Mesenchymal stem cell (in vitro differentiated cells and primary cell): ENCODE data around the gene CRACR2A.

Experiments
- DNase-seq: peaks from one replicate; pipeline ENCODE4 v3.0.0-alpha.2; 2013
- H2AFZ ChIP-seq: one replicate; pipeline ENCODE4 v1.6.1; 2013; ENCODE audit warnings: low read depth, mild to moderate bottlenecking, control low read depth, inconsistent platforms, low read length, moderate library complexity
- H2AK5ac ChIP-seq: 2 replicates; pipeline ENCODE4 v1.6.1; 2013; ENCODE audit warnings: low read length, moderate library complexity, mild to moderate bottlenecking, inconsistent platforms; ENCODE audit not compliant: severe bottlenecking
- H2BK120ac ChIP-seq: one replicate; pipeline ENCODE4 v1.6.1; 2013; ENCODE audit warnings: low read depth, mild to moderate bottlenecking, inconsistent platforms, low read length, moderate library complexity
- H2BK12ac ChIP-seq, 2 experiments: one replicate each; pipeline ENCODE4 v1.6.1; 2013; ENCODE audit warnings: inconsistent platforms in 2 of 2, low read length in 2 of 2, mild to moderate bottlenecking in 2 of 2, moderate library complexity in 2 of 2, control low read depth in 1 of 2
- H2BK15ac ChIP-seq: one replicate; pipeline ENCODE4 v1.6.1; 2013; ENCODE audit warnings: mild to moderate bottlenecking, low read depth, inconsistent platforms; ENCODE audit not compliant: poor library complexity, severe bottlenecking
- H2BK5ac ChIP-seq: 2 replicates; pipeline ENCODE4 v1.6.1; 2013; ENCODE audit warnings: low read depth, mild to moderate bottlenecking, low read length, control low read depth, inconsistent platforms; ENCODE audit not compliant: poor library complexity, severe bottlenecking
- H3K14ac ChIP-seq, 2 experiments: one replicate each; pipeline ENCODE4 v1.6.1; 2013; ENCODE audit warnings: inconsistent platforms in 2 of 2, low read length in 2 of 2, control low read depth in 1 of 2, mild to moderate bottlenecking in 1 of 2, moderate library complexity in 1 of 2
- H3K18ac ChIP-seq, 2 experiments: one replicate each; pipeline ENCODE4 v1.6.1; 2013; ENCODE audit warnings: inconsistent platforms in 2 of 2, low read length in 2 of 2, control low read depth in 1 of 2, low read depth in 1 of 2, mild to moderate bottlenecking in 1 of 2
- H3K23ac ChIP-seq, 2 experiments: one replicate each; pipeline ENCODE4 v1.6.1; 2013; ENCODE audit warnings: inconsistent platforms in 2 of 2, low read length in 2 of 2, mild to moderate bottlenecking in 2 of 2, moderate library complexity in 2 of 2, control low read depth in 1 of 2
- H3K27ac ChIP-seq: 2 replicates; pipeline ENCODE4 v1.5.1; 2013; ENCODE audit warnings: mild to moderate bottlenecking, moderate library complexity, low read length, control low read depth, inconsistent platforms; ENCODE audit not compliant: poor library complexity, severe bottlenecking
- H3K27me3 ChIP-seq, 2 experiments: 2 replicates each; pipeline versions ENCODE4 v1.6.1 to v1.7.0; 2013; ENCODE audit warnings: low read length in 2 of 2, mild to moderate bottlenecking in 2 of 2, moderate library complexity in 2 of 2, control low read depth in 1 of 2, inconsistent platforms in 1 of 2; ENCODE audit not compliant: control insufficient read depth in 1 of 2, insufficient read depth in 1 of 2
- H3K36me3 ChIP-seq, 2 experiments: 2 replicates each; pipeline versions ENCODE4 v1.6.1 to v1.7.0; 2013; ENCODE audit warnings: low read length in 2 of 2, control low read depth in 1 of 2, inconsistent platforms in 1 of 2, low read depth in 1 of 2, mild to moderate bottlenecking in 1 of 2; ENCODE audit not compliant: insufficient read depth in 2 of 2, control insufficient read depth in 1 of 2
- H3K4ac ChIP-seq, 2 experiments: one replicate each; pipeline ENCODE4 v1.6.1; 2013; ENCODE audit warnings: inconsistent platforms in 2 of 2, low read length in 2 of 2, mild to moderate bottlenecking in 2 of 2, moderate library complexity in 2 of 2, control low read depth in 1 of 2, low read depth in 1 of 2
- H3K4me1 ChIP-seq: 2 replicates; pipeline ENCODE4 v1.6.1; 2013; ENCODE audit warnings: low read depth, low read length, control low read depth; ENCODE audit not compliant: control insufficient read depth, insufficient read depth
- H3K4me2 ChIP-seq: 2 replicates; pipeline ENCODE4 v1.6.1; 2013; ENCODE audit warnings: low read length, mild to moderate bottlenecking, inconsistent platforms; ENCODE audit not compliant: poor library complexity, severe bottlenecking
- H3K4me3 ChIP-seq, 2 experiments: 2 replicates each; pipeline versions ENCODE4 v1.5.1 to v1.7.0; 2013; ENCODE audit warnings: low read length in 2 of 2, mild to moderate bottlenecking in 2 of 2, control low read depth in 1 of 2, low read depth in 1 of 2; ENCODE audit not compliant: insufficient read depth in 1 of 2
- H3K79me1 ChIP-seq: replicated peaks from 2 replicates; pipeline ENCODE4 v1.6.1; 2013; ENCODE audit warnings: mild to moderate bottlenecking, control low read depth, low read length, inconsistent platforms; ENCODE audit not compliant: poor library complexity, severe bottlenecking
- H3K9ac ChIP-seq: 2 replicates; pipeline ENCODE4 v1.7.0; 2013; ENCODE audit warnings: mild to moderate bottlenecking, low read length, moderate library complexity
- H3K9me3 ChIP-seq: 2 replicates; pipeline ENCODE4 v1.7.0; 2013; ENCODE audit warnings: mild to moderate bottlenecking, low read length; ENCODE audit not compliant: control insufficient read depth
- H4K8ac ChIP-seq: one replicate; pipeline ENCODE4 v1.6.1; 2013; ENCODE audit warnings: inconsistent platforms, mild to moderate bottlenecking, low read length, moderate library complexity
- H4K91ac ChIP-seq: one replicate; pipeline ENCODE4 v1.6.1; 2013; ENCODE audit warnings: mild to moderate bottlenecking, low read length, inconsistent platforms
- WGBS: methylation state at CpG from one replicate; pipeline ENCODE4 v1.1.7; 2013; ENCODE audit warnings: mixed read lengths; 5-methylcytosine and 5-hydroxymethylcytosine counted together

CRACR2A gene

GRCh38 chr12:3597526-3598210 is 155.2 kb downstream of the CRACR2A start:
- H3K4me3 ChIP-seq = no peak overlapping the region
- no peak overlapping the region for H3K9ac ChIP-seq
- H3K27me3 ChIP-seq = peaks cover 34 to 65% of the 10 kb centered on the region in 2 experiments
- no peaks in the 10 kb centered on the region for H3K36me3 ChIP-seq
- H3K4me2 ChIP-seq = no peak overlapping the region
- H3K4ac ChIP-seq = no peak overlapping the region
- H4K91ac ChIP-seq = no peak overlapping the region
- no peak for DNase-seq
- H3K14ac ChIP-seq = no peak overlapping the region
- H3K4me1 ChIP-seq = no peaks in the 10 kb centered on the region
- no peak overlapping the region for H2BK120ac ChIP-seq
- H2BK15ac ChIP-seq = no peak overlapping the region
- 74% methylated on average over 7 of the region's 7 CpGs for WGBS
- no peaks in the 10 kb centered on the region for H3K9me3 ChIP-seq
- H2BK5ac ChIP-seq = no peak overlapping the region
- no peak overlapping the region for H4K8ac ChIP-seq
- no peak overlapping the region for H2AK5ac ChIP-seq
- no peak overlapping the region for H2AFZ ChIP-seq
- no peak overlapping the region for H3K27ac ChIP-seq
- no peak overlapping the region for H3K23ac ChIP-seq
- H3K18ac ChIP-seq = no peak overlapping the region
- no peaks in the 10 kb centered on the region for H3K79me1 ChIP-seq
- H2BK12ac ChIP-seq = no peak overlapping the region

GRCh38 chr12:3596703-3597415 is 156.1 kb downstream of the CRACR2A start:
- Histone ChIP-seq H2BK120ac (no peak overlapping the region), H4K8ac (no peak overlapping the region), H2AK5ac (no peak overlapping the region), H4K91ac (no peak overlapping the region), H3K9ac (no peak overlapping the region), H3K18ac (no peak overlapping the region), H3K4me2 (no peak overlapping the region), H3K27me3 (peaks cover 28 to 60% of the 10 kb centered on the region in 2 experiments), H3K9me3 (no peaks in the 10 kb centered on the region), H3K14ac (no peak overlapping the region), H2BK5ac (no peak overlapping the region), H3K27ac (no peak overlapping the region), H3K4me1 (no peaks in the 10 kb centered on the region), H2BK12ac (no peak overlapping the region), H3K23ac (no peak overlapping the region), H3K4me3 (no peak overlapping the region), H3K4ac (no peak overlapping the region), H3K79me1 (no peaks in the 10 kb centered on the region), H3K36me3 (no peaks in the 10 kb centered on the region), H2AFZ (no peak overlapping the region), H2BK15ac (no peak overlapping the region)
- WGBS = 78% methylated on average over 8 of the region's 8 CpGs
- no peak for DNase-seq

- H3K23ac ChIP-seq = no peak overlapping the region
- no peaks in the 10 kb centered on the region for H3K9me3 ChIP-seq
- H2BK5ac ChIP-seq = no peak overlapping the region
- no peak for DNase-seq
- no peak overlapping the region for H3K4me3 ChIP-seq
- H3K4me2 ChIP-seq = no peak overlapping the region
- no peak overlapping the region for H2BK12ac ChIP-seq
- no peaks in the 10 kb centered on the region for H3K79me1 ChIP-seq
- no peak overlapping the region for H3K4ac ChIP-seq
- no peak overlapping the region for H3K9ac ChIP-seq
- H2BK120ac ChIP-seq = no peak overlapping the region
- H2AK5ac ChIP-seq = no peak overlapping the region
- no peaks in the 10 kb centered on the region for H3K4me1 ChIP-seq
- H4K8ac ChIP-seq = no peak overlapping the region
- H3K27ac ChIP-seq = no peak overlapping the region
- H3K36me3 ChIP-seq = no peaks in the 10 kb centered on the region
- no peak overlapping the region for H2AFZ ChIP-seq
- no peak overlapping the region for H2BK15ac ChIP-seq
- H3K14ac ChIP-seq = no peak overlapping the region
- no peak overlapping the region for H3K18ac ChIP-seq
- no peak overlapping the region for H4K91ac ChIP-seq
- H3K27me3 ChIP-seq = peaks cover 21 to 52% of the 10 kb centered on the region in 2 experiments
- WGBS = 92% methylated on average over 6 of the region's 6 CpGs
These were observed 157.2 kb downstream of the CRACR2A start for GRCh38 chr12:3595721-3596120.

GRCh38 chr12:3594966-3595365 is 157.9 kb downstream of the CRACR2A start:
- Histone ChIP-seq H3K9ac (no peak overlapping the region), H3K18ac (no peak overlapping the region), H3K4me2 (no peak overlapping the region), H2BK5ac (no peak overlapping the region), H3K9me3 (no peaks in the 10 kb centered on the region), H2BK120ac (no peak overlapping the region), H3K79me1 (no peaks in the 10 kb centered on the region), H3K4me1 (no peaks in the 10 kb centered on the region), H3K14ac (no peak overlapping the region), H2BK15ac (no peak overlapping the region), H3K27ac (no peak overlapping the region), H3K4ac (no peak overlapping the region), H3K36me3 (no peaks in the 10 kb centered on the region), H2AFZ (no peak overlapping the region), H3K4me3 (no peak overlapping the region), H2AK5ac (no peak overlapping the region), H4K91ac (no peak overlapping the region), H4K8ac (no peak overlapping the region), H3K27me3 (peaks cover 14 to 46% of the 10 kb centered on the region in 2 experiments), H2BK12ac (no peak overlapping the region), H3K23ac (no peak overlapping the region)
- DNase-seq = no peak
- 78% methylated on average over 1 of the region's 2 CpGs for WGBS
